GM10266 (cell line): ENCODE data around the gene CIDEA.

Experiments used
- DNase-seq: peaks from one replicate; pipeline ENCODE4 v3.0.0; 2012; ENCODE audit errors: extremely low spot score
- TF ChIP-seq, protein P1 (sequence below): IDR thresholded peaks from 2 replicates; pipeline ENCODE4 v1.5.1; 2012; ENCODE audit warnings: mild to moderate bottlenecking, low read depth; ENCODE audit not compliant: control insufficient read depth, insufficient read depth; ENCODE audit errors: missing control alignments

Gene CIDEA

DNA sequence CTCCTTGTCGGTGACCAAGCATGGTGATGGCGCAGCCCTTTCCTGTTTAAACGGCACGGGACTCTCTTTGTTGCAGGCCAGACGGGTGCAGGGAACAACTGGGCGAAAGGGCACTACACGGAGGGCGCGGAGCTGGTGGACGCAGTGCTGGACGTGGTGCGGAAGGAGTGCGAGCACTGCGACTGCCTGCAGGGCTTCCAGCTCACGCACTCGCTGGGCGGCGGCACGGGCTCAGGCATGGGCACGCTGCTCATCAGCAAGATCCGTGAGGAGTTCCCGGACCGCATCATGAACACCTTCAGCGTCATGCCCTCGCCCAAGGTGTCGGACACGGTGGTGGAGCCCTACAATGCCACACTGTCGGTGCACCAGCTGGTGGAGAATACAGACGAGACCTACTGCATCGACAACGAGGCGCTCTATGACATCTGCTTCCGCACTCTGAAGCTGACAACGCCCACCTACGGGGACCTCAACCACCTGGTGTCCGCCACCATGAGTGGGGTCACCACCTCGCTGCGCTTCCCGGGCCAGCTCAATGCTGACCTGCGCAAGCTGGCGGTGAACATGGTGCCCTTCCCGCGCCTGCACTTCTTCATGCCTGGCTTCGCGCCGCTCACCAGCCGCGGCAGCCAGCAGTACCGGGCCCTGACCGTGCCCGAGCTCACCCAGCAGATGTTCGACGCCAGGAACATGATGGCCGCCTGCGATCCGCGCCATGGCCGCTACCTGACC, 71.0 kb downstream of the CIDEA start:
- no peak for DNase-seq
- TF ChIP-seq, protein P1, sequence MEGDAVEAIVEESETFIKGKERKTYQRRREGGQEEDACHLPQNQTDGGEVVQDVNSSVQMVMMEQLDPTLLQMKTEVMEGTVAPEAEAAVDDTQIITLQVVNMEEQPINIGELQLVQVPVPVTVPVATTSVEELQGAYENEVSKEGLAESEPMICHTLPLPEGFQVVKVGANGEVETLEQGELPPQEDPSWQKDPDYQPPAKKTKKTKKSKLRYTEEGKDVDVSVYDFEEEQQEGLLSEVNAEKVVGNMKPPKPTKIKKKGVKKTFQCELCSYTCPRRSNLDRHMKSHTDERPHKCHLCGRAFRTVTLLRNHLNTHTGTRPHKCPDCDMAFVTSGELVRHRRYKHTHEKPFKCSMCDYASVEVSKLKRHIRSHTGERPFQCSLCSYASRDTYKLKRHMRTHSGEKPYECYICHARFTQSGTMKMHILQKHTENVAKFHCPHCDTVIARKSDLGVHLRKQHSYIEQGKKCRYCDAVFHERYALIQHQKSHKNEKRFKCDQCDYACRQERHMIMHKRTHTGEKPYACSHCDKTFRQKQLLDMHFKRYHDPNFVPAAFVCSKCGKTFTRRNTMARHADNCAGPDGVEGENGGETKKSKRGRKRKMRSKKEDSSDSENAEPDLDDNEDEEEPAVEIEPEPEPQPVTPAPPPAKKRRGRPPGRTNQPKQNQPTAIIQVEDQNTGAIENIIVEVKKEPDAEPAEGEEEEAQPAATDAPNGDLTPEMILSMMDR: no peak

DNA sequence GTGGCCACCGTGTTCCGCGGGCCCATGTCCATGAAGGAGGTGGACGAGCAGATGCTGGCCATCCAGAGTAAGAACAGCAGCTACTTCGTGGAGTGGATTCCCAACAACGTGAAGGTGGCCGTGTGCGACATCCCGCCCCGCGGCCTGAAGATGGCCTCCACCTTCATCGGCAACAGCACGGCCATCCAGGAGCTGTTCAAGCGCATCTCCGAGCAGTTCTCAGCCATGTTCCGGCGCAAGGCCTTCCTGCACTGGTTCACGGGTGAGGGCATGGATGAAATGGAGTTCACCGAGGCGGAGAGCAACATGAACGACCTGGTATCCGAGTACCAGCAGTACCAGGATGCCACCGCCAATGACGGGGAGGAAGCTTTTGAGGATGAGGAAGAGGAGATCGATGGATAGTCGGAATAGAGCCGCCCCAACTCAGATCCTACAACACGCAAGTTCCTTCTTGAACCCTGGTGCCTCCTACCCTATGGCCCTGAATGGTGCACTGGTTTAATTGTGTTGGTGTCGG, 71.6 kb downstream of the CIDEA start:
- DNase-seq: no peak
- TF ChIP-seq, protein P1: no peak

DNA sequence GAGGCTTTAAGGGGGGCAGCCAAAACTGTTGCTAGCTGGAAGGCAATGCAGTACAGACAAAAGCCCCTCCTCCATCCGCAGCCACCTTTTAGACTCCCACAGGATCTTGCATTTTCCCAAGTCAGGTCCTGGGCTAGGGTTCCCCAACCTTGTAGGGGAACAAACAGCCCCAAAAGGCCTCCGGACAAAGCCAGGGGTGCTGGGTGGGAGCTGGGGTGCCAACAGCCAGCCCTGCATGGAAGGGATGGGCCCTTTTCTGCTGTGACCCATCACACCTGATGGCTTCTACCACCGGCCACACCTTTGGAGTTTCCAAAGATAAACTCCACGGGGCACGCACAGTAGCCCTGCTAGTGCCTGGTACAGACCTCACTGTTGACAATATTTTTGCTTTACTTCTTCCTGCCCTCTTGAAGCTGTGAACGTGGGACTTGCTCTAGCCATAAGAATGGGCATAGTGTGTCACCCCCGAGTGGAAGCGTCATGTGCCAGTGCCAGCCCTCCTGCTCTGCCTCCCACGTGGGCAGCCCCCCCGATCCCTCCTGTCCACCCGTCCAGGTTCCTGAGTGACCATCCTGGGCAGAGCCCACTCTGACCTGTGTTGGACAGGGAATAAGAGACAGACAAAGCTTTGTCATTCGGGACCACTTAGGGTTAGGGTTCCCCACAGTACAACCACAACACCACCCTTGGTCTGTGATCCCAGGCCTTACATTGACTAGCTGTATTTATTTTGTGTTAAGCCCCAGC, 72.7 kb downstream of the CIDEA start:
- TF ChIP-seq, protein P1: no peak
- DNase-seq: no peak
